HG03457 (cell line): Measurements from ENCODE around the gene LYPD6.

Source experiments
- ATAC-seq: cut with Tn5 transposase; IDR thresholded peaks from one replicate; pipeline ENCODE4 v1.9.1; 2021; ENCODE audit warnings: moderate number of reproducible peaks; ENCODE audit not compliant: unreplicated experiment

The LYPD6 gene

DNA sequence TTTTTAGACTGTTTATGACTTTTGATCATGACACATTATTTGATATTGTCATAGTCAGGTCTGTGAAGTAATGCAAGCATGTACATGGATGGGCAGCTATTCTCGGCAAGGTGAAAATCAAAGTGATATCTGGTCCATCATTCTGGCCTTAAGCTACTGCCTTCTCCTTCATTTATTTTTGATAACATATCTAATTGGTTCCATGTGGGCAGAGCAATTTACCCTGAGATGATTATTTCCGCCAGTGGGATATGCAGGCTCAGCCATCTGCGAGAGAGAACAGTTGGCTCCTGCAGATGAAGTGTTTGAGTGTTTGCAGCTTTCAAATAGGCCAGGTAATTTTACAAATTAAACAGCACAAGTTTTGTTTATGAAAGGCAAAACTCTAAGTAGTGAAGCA is 116.4 kb downstream of the LYPD6 start:
- no peak for ATAC-seq

- no peak for ATAC-seq
Measured at GRCh38 chr2:149448315-149448714, 117.9 kb downstream of the LYPD6 start.

DNA sequence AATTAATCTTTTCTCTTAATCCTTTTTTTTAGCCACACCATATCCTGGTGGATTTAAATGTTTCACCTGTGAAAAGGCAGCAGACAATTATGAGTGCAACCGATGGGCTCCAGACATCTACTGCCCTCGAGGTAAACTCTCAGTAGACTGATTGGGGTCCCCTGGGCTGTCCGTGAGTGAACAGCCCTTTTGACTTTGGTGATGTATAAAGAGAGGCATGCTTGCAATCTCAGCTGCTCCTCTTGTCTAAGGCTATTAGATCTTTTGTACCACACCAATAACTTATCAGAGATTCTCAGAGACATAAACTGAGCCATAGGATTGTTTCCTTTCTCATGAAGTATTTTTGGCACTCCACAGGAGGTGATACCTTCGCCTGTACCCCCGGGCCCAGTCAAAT is 118.6 kb downstream of the LYPD6 start:
- ATAC-seq = no peak

DNA sequence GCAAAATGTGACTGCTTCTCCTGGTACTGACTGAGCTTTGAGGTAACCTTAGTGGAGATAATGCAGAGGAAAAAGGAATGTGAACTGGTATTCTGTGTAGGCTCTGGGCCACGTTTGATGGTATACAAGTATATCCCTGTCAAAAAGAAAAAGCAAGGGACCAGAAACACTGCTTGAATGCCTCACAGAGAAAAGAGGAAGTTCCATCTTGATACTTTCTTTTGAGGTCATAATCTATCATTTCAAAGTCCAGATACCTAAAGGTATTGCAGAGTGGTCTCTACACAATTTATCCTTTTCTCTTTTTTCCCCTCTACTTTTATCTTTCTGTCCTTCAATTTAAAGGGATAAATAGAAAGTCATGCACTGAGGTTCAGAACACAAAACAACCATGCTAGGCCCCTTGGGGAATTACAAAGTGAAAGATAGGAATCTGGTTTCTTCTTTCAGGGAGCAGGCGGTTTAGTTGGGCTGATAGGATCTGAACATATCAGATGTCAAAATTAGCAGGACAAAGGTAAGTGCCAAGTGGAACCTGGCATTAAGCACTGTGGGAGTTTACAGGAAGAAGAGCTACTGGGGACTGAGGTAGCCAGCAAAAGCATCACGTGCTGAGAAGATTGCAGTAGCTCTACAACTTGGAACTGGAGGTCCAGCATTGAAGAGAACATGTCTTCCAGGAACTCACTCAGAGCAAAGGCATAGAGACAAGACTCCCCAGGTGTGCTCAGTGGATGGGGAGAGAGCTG is 121.2 kb downstream of the LYPD6 start:
- no peak for ATAC-seq

DNA sequence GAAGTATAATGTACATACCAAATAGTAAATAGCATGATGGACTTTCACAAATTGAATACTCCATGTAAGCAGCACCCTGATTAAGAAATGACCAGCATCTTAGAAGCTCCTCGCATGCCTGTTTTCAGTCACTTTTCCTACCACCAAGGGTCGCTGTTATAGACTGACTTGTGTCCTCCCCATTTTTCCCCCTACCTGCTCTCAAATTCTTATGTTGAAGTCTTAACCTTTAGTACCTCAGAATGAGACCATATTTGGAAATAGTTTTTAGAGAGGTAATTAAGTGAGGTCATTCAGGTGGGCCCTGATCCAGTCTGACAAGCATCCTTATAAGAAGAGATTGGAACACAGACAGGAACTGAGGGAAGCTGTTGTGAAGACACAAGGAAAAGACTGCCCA is 125.9 kb downstream of the LYPD6 start:
- ATAC-seq = no peak

GRCh38 chr2:149458502-149458901 is 128.1 kb downstream of the LYPD6 start:
- no peak for ATAC-seq

DNA sequence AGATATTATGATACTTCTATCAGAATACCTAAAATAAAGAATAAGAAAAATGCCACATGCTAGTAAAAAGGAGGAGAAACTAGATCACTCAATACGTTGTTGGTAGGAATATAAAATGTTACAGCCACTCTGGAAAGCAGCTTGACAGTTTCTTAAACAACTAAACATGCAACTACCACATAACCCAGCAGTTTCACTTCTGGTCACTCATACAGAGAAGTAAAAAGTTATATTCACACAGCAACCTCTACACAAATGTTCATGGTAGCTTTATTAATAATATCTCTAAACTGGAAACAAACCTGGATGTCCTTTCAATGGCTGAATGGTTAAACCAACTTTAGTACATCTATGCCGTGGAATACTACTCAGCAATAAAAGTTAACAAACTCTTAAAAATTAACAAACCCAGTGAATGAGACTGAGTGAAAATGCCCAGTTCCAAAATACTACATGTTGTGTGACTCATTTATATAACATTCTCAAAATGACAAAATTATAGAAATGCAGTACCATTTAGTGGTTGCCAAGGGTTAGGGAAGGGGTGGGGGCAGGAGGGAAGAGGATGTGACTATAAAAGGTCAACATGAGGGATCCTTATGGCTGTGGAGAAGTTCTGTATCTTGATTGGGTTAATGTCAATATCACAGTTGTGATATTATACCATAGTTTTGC is 133.1 kb downstream of the LYPD6 start:
- ATAC-seq = peak; percentile 83

- no peak for ATAC-seq
Measured at GRCh38 chr2:149464396-149464795, 134.0 kb downstream of the LYPD6 start.

DNA sequence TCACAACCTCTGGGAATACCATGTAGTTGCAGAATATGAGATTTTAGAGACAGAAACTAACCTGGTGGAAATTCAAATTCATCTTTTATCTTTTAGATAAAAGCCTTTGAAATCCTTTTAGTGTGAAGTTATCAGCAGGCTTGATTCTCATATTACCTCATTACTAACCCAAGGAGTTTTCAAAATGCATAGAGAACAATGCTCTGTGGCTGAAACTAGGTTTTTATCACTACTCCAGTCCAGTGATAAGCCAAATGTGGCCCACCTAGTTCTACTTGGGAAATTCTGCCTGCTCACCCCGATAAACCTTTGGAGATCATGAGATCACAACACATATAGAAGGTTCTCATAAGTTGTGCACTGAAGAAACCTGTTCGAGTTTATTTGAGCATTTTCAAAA is 135.5 kb downstream of the LYPD6 start:
- no peak for ATAC-seq

- ATAC-seq = no peak
Measured at GRCh38 chr2:149466635-149467034, 136.2 kb downstream of the LYPD6 start.

GRCh38 chr2:149467436-149467835 is 137.0 kb downstream of the LYPD6 start:
- ATAC-seq = no peak

- no peak for ATAC-seq
Measured at GRCh38 chr2:149468636-149469035, 138.2 kb downstream of the LYPD6 start.

DNA sequence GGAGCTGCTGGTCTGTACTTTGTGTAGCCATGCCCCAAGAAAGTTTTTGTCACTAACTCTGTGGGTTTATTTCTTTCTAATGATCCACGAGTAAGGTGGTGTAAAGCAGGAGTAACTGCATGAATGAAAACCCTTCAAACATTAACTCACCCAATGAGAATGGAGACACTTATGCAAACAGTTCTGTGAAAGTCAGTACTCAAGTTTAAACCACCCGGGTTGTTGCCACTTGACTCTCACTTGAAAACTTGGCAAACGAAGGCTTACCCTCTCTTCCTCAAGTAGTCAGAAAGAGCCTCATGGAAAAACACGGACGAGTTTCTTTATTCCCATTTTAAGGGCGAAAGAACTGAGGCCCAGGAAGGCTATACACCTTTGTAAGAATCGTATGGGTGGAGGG is 139.7 kb downstream of the LYPD6 start:
- ATAC-seq = no peak

DNA sequence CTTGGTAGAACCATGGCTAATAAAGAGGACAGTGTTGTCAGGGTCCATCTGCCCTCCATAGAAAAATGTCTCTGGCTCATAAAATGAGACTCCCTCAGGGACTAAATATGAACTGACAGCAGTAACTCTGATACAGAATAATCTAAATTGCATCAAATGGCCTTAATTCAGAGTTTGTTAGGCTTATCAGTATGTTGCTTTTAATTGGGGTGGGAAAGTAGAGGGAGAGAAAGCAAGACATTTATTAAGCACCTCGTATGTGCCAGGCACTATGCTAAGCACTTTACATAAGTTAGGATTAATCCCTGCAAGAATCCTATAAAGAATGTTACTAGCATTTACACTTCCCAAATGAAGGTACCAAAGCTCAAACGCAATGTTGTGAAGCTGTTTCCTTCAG is 142.0 kb downstream of the LYPD6 start:
- ATAC-seq = no peak

- ATAC-seq = no peak
Measured at GRCh38 chr2:149473068-149473467, 142.7 kb downstream of the LYPD6 start.

DNA sequence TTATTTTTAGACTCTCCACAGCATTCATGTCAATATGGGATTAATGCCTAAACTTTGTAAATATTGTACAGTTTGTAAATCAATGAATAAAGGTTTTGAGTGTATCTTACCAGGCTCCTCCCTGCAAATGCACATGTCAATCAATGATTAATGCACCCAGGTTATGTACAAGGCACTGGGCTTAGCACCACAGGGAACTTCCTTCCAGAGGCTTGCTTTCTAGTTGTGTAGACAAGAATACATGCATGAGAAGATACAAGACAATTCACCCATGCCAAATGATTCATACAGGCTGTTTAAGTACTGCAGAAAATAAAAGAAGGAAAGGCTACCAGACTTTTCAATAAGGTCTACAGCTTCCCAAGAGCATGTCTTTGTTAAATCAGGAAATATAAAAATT is 143.1 kb downstream of the LYPD6 start:
- no peak for ATAC-seq

GRCh38 chr2:149483004-149483605 is 152.7 kb downstream of the LYPD6 start:
- no peak for ATAC-seq

GRCh38 chr2:149486664-149487063 is 156.3 kb downstream of the LYPD6 start:
- no peak for ATAC-seq

DNA sequence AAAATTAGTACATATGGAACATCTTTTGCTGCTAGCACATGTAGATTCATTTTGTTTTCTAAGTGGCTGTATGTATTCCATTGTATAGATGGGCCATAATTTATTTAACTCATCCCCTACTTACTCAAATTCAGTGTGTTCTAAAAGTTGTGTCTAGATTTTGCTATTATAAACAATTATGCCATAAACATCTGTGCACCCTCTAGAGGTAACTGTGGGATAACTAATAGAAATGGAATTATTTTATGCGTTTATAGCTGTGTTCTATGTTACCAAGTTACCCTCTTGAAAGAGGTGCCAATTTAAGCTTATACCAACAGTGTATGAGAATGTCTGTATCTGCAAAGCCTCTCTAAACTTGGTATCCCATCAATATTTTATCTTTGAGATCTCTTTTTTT is 156.8 kb downstream of the LYPD6 start:
- ATAC-seq = no peak

DNA sequence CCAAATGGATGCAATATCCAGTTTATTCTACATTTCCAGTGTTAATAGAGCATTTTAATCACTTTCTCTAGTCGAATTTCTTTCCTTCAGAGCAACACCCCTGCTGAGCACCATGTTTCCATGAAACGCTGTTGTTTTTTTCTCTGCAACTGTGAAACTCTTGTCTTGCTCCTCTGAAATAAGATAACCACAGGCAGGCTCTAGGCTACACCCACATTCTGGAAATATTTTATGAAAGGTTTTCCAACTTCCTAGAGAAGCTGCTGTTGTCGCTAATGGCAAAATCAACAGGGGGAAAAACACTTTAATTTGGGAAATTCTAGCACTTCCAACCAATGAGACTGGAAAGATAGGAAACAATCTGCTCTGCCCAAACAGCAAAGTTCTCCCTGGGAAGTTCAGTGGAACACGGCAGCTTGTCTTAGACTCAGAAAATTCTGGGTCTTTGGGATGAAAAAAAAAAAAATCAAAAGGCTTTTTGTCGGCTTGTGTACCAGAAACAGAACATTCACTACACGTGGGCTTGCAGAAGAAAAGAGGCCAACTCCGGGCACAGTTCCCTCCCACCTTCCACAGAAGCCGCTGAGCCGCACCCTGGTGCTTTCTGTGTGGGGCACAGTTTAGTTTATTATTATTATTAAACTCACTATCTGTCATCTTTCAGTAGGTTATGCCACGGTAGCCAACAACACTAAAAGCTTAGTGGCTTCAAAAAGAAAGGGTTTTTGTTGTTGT is 158.5 kb downstream of the LYPD6 start:
- no peak for ATAC-seq

DNA sequence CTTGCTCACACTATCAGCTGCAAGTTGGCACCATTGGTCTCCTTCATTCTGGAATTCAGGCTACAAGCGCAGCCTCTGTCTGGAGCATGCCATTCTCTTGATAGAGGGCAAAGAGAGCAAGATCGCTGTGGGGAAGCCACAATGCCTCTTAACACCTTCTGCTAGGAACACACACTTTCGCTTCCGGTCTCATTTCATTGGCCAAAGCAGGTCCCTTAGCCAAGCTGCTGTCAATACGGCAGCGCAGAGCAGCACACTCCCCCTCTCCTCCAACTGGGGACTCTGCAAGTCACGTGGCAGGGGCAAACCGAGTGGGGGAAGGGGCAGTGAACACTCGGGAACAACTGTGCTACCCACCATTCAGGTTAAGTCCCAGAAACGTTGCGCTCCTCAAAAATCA is 159.1 kb downstream of the LYPD6 start:
- ATAC-seq = no peak

- no peak for ATAC-seq
Measured at GRCh38 chr2:149490296-149490695, 159.9 kb downstream of the LYPD6 start.
